Caki2 (cell line): Measurements from ENCODE around the gene TMC2. TPM values are rescaled to one million over a fixed set of nuclear protein-coding genes. Genes with fewer than 3 reads are reported as not detected.

Experiments
- DNase-seq: peaks from one replicate; pipeline ENCODE4 v3.0.0-alpha.2; 2015; ENCODE audit warnings: low read depth
- in situ Hi-C: cut with HindIII; loops from 2 replicates; pipeline ENCODE4 v1.10.0; 2016; ENCODE audit warnings: low sequenced_read_pairs, low pct_unique_long_range_greater_than_20kb, mixed read lengths
- total RNA-seq: library from RNA; depleted of rRNA; stranded (reverse); fragments of >200 nt; shearing (Covaris generic); gene quantifications from 2 replicates; pipeline ENCODE4 v1.2.3, GENCODE V29; 2014; ENCODE audit warnings: low replicate concordance

Gene TMC2
- total RNA-seq, 1 experiment from 2014 or later, result not detected

DNA sequence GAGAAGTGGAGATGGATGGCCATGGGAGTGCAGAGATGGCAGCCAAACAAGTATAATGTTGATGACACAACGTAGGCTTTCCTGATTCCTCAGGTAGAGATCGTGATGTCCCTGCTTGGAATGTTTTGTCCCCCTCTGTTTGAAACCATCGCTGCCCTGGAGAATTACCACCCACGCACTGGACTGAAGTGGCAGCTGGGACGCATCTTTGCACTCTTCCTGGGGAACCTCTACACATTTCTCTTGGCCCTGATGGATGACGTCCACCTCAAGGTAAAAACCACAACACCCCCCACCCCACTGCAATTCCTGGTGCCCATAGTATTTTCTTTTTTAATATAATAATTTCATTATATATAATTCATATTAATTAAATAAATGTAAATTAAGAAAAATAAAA is 74.0 kb downstream of the TMC2 start:
- DNase-seq, result no peak
- in situ Hi-C loops, result no loop called here

DNA sequence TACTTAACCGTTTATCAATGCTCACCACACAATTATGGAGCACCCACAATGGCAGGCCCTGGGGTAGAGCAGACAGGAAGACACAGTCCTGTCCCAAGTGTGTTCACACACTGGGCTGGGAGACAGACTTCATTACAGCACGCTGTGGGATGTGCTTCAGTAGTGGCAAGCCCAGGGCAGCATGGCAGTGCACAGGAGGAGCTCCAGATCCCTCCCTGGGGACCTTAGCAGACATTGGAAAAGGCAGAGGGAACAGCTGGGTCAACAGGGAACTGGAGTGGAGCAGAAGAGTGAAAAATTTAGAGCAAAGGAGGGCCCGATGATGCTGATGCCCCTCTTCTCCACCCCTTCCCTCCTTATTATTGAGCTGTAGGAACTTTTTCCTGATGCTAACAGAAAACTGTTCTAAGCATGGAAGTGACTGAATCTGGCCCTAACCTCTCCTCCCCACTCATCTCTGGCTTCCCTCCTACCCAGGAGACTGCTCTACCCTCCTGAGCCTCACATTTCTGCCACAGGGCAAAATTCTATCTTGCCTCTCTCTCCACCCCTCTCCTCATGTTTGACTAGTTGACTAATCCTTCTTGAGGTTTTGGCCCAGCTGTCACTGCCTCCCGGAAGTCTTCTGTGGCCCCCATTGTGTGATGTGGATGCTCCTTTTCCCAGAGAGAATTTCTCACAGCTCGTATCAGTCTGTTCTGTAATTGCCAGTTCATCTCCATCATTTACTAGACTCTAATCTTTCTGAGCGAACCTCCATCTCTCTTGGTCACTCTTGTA is 74.8 kb downstream of the TMC2 start:
- no peak for DNase-seq
- in situ Hi-C loops, result no loop called here

- no peak for DNase-seq
- in situ Hi-C loops, result no loop called here
Observed at GRCh38 chr20:2612073-2612472, 75.7 kb downstream of the TMC2 start.

- in situ Hi-C loops, result no loop called here
- no peak for DNase-seq
Observed at GRCh38 chr20:2616634-2617033, 80.3 kb downstream of the TMC2 start.

DNA sequence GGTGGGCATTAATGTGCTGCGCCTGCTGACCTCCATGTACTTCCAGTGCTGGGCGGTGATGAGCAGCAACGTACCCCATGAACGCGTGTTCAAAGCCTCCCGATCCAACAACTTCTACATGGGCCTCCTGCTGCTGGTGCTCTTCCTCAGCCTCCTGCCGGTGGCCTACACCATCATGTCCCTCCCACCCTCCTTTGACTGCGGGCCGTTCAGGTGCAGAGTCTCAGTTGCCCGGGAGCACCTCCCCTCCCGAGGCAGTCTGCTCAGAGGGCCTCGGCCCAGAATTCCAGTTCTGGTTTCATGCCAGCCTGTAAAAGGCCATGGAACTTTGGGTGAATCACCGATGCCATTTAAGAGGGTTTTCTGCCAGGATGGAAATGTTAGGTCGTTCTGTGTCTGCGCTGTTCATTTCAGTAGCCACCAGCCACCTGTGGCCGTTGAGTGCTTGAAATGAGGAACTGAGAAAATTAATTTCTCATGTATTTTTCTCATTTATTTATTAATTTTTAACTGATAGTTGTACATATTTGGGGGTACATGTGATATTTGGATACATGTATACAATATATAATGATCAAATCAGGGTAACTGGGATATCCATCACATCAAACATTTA is 80.8 kb downstream of the TMC2 start:
- in situ Hi-C loops, result no loop called here
- DNase-seq, result no peak

DNA sequence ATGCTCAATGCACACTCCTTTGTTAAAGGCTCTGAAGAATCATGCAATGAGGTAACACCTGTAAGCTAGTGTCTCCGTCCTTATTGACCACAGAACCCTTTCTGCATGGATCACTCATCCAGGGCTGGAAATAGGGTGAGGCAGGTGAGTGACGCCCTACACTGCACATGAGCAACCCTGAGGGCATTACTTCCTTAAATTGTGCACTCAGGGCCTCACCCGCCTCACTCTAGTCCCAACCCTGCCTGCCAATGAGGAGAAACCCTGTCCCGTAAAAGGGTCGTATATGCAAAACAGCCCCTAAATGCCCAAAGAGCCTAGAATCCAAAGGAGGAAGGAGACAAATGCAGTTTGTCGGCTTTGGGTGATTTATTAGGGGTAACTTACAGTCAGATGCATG is 82.4 kb downstream of the TMC2 start:
- in situ Hi-C loops, result no loop called here

GRCh38 chr20:2619337-2619736 is 83.0 kb downstream of the TMC2 start:
- DNase-seq, result no peak
- in situ Hi-C loops, result no loop called here

More for the DNA sequence above, 82.4 kb downstream of the TMC2 start:
- DNase-seq, result no peak

- in situ Hi-C loops, result no loop called here
- peak; percentile 26 for DNase-seq
Observed at GRCh38 chr20:2619961-2620595, 83.7 kb downstream of the TMC2 start.

DNA sequence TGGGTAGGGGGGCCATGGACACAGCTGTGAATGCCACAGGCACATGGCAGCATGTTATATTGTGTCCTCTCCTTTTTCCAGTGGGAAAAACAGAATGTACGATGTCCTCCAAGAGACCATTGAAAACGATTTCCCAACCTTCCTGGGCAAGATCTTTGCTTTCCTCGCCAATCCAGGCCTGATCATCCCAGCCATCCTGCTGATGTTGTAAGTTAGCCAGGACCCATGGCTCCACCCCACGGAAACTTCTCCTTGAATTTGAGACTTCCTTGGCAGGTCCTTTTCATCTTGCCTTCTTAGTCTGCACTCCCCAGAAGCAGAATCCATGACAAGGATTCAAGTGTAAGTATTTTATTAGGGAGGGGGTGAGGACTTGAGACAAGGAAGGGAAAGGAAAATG is 87.8 kb downstream of the TMC2 start:
- no peak for DNase-seq
- in situ Hi-C loops, result no loop called here

GRCh38 chr20:2625062-2625461 is 88.7 kb downstream of the TMC2 start:
- in situ Hi-C loops, result no loop called here
- DNase-seq, result no peak

DNA sequence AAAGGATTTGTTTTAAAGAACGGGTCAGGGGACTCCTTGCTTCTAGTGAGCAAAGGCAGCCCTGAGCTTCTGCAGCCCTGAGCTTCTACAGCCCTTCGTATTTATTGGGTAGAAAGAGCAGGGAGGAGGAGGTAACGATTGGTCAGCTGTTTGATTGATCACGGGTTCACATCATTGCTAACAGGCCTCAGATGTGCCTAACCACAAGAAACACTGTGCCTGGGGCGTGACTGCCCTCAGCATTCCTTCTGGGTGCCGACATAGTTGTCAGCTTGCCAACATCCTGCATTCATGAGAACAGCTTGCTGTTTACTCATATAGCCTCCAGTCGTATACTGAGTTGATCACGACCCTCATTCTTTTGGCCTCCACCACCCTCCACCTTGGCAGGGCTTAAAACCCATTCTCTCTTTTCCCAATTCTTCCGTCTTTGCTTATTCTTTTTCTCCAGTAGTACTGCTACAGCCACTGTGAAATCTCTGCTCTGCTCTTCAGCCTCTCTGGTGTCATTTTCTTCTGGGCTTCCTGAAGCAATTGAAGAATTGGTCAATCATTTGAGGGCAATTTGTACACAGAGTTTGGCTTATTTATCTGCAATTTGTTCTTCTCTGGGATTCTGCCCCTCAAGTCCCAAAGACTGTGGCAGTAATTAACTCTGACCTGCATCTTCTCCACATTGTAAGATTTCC is 90.6 kb downstream of the TMC2 start:
- peak; percentile 68 for DNase-seq
- in situ Hi-C loops, result no loop called here

DNA sequence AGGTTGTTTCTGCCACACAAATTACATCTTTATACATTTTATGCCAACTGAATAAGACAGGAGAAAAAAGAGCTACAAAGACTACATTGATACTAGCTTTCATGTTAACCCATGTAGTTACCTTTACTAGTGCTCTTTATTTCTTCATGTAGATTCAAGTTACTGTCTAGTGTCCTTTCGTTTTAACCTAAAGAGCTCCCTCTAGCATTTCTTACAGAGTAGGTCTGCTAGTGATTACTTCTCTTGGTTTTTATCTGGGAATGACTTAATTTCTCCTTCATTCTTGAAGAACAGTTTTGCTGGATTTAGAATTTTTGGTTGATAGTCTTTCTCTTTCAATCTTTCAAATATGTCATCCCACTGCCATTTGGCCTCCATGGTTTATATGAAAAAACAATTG is 94.9 kb downstream of the TMC2 start:
- in situ Hi-C loops, result no loop called here
- DNase-seq, result no peak

DNA sequence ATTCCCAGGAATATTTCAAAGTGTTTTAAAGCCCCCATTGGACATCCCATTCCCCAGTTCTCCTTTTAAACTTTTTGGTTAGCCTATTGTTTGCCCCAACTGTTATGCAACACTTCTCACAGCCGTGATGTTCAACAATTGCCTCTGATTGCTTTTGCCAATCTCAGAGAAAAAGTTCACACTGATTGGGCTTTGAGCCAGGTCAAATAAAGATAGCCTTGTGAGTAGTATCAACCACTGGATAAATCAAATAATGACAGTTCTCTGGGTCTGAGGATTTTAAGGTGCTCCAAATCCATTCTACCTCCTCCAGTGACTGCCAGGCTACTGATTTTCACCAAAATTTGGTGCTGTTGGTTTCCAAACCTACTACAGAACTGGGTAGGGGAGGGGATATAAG is 97.0 kb downstream of the TMC2 start:
- in situ Hi-C loops, result no loop called here

GRCh38 chr20:2637246-2637645 is 100.9 kb downstream of the TMC2 start:
- in situ Hi-C loops, result no loop called here
- DNase-seq, result no peak

More for the DNA sequence above, 97.0 kb downstream of the TMC2 start:
- no peak for DNase-seq

DNA sequence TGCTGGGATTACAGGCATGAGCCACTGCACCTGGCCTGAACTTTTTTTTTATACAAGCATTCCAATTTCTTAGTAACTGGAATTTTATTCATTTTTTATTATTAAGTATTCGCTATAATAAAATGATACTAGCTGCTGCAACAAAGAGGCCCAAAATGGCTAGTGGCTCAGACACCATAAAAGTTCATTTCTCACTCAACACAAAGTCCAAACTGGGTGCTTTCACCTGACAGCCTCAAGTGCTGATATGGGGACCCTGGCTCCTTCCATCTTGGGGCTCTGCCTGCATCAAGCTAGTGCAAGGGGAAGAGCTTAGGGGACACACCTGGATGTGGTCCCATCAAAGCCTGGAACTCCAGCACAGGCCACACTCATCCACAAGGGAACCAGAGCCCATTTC is 103.9 kb downstream of the TMC2 start:
- no peak for DNase-seq

GRCh38 chr20:2640899-2641298 is 104.5 kb downstream of the TMC2 start:
- in situ Hi-C loops, result no loop called here

More for the DNA sequence above, 103.9 kb downstream of the TMC2 start:
- in situ Hi-C loops, result no loop called here

DNA sequence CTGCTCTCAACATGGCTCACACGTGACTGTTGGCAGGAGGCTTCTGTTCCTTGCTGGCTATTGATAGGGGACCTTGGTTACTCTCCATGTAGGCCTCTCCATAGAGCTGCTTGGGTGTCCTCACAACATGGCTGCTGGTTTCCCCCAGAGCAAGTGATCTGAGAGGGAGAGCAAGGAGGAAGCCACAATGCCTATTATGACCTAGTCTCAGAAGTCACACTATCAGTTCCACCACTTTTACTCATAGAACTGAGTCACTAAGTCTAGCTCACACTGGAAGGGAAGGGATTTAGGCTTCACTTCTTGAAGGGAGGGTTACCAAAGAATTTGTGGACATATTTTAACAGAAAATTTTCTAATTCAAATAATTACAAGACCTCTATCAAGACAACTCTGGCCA is 107.3 kb downstream of the TMC2 start:
- in situ Hi-C loops, result no loop called here
- no peak for DNase-seq

More at GRCh38 chr20:2640899-2641298, 104.5 kb downstream of the TMC2 start:
- DNase-seq, result no peak

DNA sequence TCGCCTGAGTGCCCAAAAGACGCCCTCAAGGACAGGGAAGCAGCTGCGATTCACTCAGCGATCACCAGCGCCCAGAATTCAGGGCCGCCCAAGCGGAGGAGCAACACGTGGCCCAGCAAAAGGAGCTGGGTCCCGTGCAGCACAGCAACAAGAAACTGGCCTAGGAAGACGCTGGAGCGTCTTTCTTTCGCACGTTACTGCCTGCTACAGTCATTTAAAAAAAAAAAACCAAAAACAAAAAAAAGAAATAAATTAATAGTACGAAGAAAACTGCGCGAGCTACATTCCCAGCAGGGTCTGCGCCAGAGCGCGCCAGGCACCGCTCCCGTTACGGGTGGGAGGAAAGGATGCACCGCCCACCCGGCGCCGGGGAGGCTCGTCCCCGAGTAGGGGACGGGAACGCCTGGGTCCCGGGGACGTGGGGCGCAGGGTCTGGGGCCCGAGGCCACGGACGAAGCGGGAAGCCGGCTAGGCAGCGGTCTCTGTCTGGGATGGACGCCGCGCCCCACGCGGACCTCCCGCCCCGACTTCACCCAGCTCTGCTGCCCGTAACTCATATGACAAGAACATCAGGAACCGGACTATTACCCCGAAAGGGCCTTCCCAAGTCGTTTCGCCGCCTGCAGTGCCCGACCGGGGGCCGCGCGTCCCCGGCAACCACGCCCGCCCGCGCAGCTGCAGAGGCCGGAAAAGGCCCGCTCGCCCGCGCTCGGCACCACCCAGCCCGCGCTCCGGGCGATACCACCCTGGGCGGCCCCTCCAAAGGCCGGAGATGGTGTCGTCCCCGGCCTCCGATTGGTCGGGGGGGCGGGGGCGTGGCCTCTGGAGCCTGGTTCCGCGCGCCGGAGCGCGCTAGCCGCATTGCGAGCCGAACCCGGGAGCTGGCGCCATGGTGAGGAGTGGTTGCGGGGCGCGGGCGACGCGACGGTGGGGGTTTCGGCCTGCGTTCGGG is 115.7 kb downstream of the TMC2 start, which contains the start of gene NOP56:
TSS of gene NOP56 (plus strand) at position 861 of the 952 bp plus-strand sequence. CDS start at position 890, 29 bp downstream.
- peak; percentile 93 for DNase-seq
- in situ Hi-C loops, result no loop called here
